M059J (cell line): ENCODE data around the gene NACC2. TPM values are rescaled to one million over a fixed set of nuclear protein-coding genes. Genes with fewer than 3 reads are reported as not detected.
"Not testable (repeated sequence)": the region's sequence is repeated elsewhere in the genome, so short reads cannot be mapped to it uniquely, and the experiment has no call there.

Experiments used
- DNase-seq: peaks from one replicate; pipeline ENCODE4 v3.0.0-alpha.2; 2012; ENCODE audit warnings: low read depth
- total RNA-seq: library from RNA; depleted of rRNA; stranded (reverse); fragments of >200 nt; shearing (Covaris generic); gene quantifications from 2 replicates; pipeline ENCODE4 v1.2.3, GENCODE V29; 2014

The NACC2 gene
- total RNA-seq, 1 experiment from 2014 or later = 9.8 TPM

DNA sequence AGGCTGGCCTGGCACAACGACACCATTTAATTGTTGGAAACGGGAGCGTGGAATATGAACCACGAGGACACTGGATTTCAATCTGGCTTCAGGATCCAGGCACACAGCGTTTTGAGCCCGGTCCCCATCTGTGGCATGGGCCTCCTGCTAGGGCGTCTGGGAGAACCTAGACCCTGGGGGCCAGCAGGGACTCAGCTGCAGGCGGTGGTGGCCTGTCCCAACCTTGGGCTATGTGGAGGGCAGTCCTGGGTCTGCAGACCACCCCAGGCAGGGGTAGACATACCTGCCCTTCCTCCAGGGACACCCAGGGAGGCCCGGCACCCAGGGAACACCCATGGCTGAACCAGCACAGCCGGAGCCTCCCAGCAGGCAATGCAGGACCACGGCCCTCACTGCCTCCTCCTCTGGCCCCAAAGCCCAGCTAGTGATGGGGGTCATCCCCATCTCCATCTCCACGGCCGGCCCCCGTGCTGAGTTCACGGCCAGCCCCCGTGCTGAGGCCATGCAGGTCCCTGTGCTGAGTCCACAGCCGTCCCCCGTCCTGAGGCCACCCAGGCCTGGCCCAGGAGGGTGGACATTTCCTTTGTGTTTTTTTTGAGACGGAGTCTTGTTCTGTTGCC lies 115.4 kb downstream of the NACC2 start:
- no peak for DNase-seq

DNA sequence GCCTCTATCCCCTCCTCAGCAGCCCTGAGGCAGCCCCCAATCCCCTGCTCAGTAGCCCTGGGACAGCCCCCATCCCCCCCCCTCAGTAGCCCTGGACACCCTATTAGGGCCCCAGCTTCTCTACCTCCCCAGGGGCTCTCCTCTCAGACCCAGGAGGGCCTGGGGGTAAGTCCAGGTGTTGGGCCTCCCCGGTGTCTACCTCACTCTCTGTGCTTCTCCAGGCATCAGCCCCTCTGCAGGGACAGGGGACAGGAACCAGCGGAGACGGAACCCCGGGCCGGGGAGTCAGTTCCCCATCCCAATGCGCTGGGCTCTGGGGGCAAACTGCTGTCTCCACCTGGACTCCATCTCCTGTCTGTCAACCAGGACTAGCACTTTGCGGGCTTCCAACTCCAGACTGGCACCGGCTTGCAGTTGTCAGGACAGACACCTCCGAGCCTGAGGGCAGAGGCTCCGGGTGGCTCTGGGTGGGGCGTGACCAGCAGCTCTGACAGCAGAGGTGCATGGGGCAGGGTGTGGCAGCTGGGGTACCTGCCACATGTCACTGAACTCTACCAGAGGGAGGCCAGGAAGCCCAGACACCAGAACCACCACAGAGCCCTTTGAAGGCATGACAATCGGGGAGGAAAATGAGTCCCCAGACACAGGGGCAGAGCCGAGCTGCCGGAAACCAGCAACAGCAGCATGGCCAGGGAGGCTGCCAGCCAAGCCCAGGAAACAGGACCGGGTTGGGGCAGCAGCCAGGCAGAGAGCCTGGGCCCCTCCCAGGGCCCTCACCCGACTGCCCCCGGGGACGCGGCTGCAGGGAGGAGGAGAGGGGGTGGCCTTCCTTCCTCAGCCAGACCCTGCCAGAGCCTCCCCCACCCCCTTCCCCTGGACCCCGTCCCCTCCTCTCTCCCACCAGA lies 116.2 kb downstream of the NACC2 start:
- DNase-seq = no peak

DNA sequence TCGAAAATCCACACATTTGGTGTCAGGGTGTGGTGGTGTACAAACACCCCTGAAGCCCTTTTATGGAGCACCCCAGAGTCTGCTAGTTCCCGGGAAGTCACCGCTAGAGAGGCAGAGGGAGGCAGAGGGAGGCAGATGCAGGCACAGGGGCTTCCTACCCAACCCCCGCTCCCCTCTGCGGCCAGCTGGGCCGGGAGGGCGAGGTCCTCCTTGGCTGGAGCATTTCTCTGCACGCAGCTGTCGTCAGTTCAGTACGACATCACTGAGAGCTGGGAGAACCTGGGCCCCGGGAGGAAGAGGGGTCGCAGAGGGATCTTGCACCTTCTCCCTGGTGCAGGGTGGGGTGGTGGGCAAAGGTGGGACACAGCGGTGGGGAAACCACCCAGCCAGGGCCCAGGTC lies 118.1 kb downstream of the NACC2 start:
- no peak for DNase-seq

DNA sequence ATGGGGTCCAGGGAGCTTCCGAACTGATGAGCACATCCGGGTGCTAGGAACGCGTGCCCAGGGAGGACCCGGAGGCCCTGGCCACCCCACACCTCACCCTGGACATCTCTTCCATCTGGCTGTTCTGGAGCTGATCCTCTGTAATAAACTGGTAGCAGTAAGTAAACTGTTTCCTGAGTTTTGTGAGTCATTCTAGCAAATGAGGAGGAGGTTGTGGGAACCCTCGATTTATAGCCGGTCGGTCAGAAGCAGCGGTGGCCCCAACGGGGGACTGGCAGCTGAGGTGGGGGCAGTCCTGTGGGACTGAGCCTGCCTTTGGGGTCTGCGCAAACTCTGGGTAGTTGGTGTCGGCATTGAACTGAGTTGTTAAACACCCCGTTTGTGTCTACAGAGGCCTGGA lies 118.6 kb downstream of the NACC2 start:
- no peak for DNase-seq

DNA sequence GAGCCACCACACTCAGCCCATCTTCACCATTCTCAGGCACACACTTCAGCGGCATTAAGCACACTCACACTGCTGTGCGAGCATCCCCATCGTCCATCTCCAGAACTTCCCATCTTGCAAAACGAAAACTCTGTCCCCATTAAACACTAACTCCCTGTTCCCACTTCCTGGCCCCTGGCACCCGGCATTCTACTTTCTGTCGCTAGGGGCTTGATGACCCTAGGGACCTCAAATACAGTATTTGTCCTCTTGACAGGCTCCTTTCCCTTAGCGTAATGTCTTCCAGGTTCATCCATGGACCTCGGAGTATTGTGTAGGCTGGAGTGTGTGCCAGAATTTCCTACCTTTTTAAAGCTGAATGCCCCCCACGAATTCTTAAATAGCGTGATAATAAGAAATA lies 119.3 kb downstream of the NACC2 start:
- no peak for DNase-seq

DNA sequence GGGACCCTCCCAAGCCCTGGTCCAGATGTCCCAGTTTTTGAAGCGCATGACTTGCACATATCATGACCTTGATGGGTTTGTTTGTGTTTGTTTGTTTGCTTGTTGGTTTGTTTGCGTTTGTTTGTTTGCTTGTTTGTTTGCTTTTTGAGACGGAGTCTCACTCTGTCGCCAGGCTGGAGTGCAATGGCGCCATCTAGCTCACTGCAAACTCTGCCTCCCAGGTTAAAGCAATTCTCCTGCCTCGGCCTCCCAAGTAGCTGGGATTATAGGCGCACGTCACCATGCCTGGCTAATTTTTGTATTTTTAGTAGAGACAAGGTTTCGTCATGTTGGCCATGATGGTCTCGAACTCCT lies 120.9 kb downstream of the NACC2 start:
- no peak for DNase-seq

DNA sequence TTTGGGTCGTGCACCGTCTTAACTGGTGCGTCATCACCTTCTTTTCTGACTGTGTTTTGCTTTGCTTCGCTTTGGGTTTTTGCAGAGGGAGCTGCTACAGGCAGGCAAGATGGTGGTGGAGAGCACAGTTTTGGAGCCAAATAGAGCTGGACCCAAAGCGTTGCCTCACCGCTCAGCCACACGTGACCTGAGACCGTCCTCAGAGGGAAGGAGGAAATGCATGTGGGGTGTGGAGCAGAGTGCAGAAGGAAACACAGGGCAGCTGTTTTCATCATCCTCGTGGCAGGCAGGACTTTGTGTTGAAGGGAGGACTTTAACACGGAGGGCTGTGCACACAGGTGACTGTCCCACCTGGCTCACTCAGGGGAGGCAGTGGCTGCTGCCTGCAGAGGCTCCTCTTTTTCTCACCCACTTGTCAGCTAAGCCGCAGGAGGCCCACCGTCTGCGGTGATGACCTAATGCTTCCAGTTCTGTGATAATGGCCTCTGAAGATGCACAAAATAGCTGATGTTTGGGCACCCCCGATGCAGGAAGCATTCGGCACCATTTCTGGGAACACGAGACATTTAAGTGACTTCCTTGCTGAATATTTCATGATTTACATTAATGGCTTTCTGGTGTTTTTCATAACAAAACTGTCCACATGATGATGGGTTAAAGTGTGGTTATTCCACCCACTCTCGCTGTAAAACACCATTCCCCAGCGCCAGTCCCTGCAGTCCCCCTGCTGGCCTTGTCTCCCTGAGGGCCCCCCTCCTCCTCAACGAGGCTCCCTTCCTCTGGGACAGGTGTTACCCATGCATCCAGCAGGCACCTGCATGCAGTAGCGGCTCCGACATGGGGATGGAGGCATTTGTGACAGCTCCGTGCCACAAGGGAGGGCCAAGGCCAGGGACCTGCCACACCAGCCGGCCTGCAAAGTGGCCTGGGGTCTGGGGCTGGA lies 121.5 kb downstream of the NACC2 start:
- DNase-seq = no peak

DNA sequence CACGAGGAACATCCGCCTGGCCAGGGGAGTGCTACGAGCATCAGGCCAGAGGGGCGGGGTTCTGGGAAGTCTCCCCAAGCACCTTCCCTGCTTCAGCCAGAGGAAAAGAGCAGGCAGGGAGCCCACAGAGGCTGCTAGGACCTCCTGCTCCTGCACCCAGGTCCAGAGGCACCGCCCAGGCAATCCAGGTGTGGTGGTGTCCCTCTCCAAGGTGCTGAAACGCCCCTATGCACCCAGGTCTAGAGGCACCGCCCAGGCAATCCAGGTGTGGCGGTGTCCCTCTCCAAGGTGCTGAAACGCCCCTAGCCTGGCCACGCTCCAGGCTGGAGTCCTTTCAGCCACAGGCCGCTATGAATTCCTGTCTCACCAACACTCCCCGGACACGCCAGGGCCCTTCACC lies 123.2 kb downstream of the NACC2 start:
- DNase-seq = peak; percentile 25

DNA sequence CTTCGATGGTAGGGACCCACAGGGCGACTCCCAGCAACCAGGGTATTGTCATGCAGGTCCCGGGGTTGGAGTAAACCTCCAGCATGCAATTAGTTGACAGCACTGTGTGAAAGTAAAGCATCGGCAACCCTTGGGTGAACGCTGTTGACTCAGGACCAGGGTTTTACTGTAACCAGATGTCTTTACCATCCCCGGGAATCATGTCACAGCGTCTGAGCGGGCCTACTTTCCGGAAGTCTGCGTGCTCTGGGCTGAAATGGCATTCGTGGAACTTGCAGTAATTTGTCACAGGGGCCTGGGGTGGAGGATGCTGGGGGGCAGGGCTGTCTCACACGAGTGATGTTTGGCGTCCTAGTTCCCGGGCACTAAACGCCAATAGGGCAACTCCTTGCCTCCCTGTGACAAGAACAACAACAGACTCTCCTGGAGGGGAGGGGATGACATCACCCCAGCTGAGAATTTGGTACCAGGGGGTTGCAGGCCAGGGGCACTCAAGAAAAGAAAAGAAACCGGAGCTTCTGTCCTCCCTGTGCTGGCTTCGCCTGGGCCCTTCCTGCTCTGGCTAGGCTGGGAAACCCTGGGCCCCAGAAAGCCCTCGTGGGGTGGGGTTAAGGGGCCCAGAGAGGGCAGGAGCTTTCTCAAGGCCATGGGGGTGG lies 123.8 kb downstream of the NACC2 start:
- no peak for DNase-seq

DNA sequence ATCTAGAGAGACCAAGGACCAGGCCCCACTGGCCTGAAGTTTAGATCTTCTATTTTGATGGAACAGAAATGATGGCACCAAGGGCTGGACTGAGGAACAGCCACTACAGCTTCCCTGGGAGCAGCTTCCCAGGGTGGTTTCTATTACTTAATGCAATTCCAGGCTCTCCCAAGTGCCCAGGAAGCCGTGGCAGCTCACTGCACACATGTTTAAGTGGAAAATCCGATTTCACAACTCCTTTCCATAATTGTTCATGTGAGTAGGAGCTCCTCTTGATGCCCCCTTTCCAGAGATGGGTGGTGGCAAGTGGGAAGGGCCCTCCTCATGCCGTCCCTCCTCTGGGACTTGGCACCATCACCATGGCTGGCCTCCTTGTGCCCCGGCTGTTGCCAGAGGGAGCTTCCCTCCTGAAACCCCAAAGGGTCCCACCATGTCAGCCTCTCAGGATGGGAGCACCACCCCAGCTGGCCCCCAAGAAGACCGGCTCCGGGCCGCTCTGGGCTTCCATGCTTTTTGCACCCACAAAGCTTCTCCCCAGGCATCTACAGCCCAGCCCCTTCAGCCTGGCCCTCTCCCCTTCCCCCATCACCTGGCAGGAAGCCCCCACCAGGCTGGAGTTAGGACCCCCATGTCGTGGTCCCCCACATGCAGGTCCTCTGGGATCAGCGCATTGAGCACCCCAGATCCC lies 124.8 kb downstream of the NACC2 start:
- no peak for DNase-seq

DNA sequence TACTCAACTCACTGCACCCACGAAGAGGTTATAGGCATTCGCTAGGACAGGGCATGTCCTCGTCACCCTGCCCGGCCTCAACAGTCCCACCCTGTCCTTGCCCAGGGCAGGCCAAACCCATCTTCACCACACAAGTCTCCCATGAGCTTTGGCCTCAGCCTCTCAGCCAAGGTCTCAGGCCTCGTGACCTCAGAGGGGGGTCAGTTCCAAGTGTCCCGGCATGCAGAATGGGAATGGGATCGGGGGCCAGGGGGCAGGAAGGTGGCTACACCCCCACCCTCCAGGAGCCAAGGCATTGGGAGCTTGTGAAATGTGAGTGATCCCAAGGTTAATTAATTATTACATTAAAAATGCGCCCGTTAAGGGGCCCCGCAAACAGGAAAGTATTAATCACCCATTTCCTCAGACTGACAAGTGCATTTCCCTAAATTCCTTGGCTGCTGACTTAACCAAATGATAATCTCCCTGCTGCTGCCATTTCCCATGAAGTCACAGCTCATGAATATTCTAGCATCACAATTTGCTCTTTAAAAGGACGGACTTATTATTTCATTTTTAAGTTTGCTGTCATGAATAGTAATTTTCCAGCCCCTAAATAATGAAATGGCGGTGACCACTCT lies 125.9 kb downstream of the NACC2 start:
- peak; percentile 47 for DNase-seq

DNA sequence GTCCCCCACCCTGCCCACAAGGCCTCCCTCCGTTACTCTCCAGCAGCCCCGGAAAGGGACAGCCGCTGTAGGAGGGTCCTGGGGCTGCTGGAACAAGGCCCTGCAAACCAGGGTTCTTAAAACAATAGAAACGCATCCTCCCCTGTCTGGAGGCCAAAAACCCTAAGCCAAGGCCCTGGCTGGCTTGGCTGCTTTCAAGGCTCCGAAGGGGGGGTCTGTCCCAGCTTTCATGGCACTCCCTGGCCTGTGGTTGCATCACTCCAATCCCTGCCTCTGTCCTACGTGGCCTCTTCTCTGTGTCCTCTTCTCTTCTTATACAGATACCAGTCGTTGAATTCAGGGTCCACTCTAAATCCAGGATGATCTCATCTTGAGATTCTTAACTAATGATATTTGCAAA lies 126.5 kb downstream of the NACC2 start:
- DNase-seq = no peak

DNA sequence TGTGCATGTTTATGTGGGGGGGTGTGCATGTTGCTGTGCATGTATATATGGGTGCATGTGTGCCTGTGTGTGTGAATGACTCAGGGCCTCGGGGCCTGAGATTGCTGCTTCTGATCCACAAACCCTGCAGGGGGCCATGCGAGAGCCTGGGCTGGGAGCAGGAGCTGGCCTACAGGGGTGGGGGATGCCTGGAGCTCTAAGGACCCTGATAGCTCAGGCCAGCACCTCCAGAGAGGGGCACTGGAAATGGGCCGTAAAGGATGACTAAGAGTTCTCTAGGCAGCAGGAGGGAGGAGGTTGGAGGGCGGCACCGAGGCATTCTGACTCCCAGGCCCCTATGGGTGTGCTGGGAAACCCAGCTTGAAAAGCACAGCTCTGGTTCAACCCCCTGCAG lies 127.0 kb downstream of the NACC2 start:
- DNase-seq = no peak

DNA sequence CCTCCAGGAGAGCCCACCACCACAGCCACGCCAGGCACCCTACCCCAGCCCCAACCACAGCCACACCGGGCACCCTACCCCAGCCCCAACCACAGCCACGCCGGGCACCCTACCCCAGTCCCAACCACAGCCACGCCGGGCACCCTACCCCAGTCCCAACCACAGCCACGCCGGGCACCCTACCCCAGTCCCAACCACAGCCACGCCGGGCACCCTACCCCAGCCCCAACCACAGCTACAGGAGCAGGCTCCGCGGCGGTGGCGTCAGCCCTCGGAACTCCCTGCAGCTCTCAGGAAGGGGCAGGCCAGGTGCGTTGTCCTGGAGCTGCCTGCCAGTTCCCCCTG lies 128.2 kb downstream of the NACC2 start:
- not testable (repeated sequence) for DNase-seq

DNA sequence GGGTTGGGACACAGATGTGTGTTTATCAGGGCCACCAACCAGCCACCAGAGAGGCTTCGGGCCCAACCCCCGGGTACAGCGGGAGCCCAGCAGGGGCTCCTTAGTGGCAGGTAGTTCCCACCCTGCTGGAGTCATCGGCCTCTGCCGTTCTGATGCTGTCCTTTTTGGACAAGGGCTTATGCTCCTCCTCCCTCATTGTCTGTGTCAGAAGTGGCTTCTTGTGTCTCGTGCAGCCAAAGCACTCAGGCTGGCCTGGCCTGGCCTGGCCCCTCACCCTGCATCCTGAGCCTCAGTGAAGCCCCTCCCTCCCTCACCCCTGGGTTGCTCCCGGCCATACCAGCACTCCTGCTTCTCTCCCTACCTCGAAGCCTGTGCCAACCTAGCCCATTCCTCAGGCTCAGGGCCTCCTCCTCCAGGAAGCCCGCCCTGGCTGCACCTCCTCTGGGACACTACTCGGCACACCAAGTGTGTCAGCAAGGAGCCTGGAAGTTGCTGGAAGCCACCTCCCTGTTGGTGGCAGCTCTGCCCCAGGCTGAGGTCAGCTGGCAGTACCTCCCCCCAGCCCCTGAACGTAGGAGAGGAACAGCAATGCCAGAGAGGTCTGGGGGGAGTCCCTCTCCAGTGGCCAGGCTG lies 129.8 kb downstream of the NACC2 start:
- DNase-seq = no peak

DNA sequence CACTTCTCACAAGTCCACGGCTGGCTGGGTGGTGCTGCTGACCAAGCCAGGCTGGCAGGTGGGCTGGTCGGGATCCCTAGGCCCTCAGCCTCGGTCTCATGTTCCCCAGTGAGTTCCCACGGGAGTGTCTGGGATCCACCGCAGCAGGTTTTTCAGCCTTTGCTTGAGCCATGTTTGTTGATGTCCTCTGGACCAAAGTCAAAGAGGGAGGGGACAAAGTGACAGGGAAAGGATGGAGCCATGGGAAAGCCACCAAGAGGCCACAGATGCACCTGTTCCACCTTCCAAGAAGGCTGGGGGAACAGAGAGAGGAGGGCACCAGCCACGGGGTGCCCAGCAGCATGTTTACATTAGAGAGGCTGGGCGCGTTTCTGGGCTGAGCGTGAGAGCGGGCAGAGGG lies 131.2 kb downstream of the NACC2 start:
- no peak for DNase-seq

DNA sequence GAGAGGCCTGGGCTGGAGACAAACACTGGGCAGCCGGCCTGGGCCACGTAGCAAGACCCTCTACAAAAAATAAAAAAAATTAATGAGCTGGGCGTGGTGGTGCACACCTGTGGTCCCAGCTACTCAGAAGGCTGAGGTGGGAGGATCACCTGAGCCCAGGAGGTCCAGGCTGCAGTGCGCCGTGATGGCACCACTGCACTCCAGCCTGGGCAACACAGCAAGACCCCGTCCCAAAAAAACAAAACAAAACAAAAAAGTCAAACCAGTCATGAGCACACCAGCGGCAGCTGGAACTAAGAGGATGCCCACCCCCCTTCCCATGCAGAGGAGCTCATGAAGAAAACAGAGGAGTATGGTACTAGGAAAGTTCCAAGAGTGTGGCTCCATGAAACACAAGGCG lies 131.8 kb downstream of the NACC2 start:
- no peak for DNase-seq

DNA sequence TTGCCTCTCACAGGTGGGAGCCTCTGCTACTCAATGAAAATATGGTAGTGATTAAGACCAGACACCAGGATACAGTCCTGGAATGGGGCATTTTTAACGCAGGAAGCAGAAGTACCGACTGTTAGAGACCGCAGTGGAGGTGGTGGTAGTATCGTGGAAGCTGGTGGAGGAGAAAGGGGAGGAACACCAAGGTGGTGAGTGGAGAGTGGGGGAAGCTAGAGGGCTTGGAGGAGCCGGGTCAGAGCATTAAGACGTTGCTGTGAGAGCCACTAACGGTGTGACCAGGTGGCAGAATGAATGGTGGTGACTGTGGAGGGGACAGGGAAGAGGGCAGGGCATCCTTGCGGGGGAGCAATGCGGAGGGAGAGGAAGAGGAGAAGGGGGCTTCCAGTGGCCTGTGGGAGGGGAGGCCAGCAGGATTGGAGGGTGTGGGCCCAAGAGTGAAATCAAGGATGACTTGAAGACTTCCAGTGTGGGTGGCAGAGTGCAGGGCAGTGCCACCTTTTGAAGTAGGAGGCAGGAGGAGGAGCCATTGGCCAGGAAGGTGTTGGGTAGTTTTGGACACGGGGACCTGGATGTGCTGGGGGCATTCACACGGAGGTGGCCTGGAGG lies 132.3 kb downstream of the NACC2 start:
- no peak for DNase-seq

DNA sequence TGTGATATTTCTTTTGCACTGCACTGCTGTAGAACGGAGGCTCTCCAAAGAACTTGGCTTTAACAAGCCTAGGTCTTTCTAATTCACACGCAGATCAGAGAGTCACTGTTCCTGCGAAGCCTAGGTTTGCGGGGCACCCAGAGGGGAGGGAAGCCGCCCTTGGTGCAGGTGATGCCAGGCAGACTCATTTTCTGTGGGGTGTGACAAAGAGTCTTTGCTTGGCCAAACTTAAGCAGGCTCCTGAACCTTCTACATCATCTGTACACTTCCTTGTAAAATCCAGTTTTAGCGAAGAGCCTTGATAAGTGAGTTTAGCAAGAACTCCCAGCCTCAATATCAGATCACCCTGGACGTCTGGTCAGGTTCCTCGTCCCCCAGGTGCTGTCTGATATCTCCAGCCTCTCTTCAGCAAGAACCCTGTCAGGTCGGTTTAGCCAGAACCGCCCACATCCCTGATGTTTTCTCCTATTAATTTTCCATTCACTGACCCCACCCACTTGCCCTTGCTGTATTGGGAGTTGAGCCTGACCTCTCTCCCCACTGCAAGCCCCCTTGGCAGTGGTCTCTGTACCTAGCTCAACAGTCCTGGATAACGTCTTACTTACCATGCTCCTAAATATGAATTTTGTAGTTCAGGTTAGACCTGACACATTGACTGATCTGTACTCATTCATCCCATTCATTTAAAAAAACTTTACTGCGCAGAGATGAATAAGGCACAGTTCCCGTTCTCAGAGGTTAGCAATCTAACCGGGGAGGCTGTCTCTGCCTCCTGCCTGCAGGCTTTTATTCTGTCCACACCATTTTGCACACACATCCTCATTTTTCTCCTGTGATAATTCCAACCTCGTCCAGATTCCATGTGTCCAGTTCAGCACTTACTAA lies 133.0 kb downstream of the NACC2 start:
- DNase-seq = no peak
